HG02610 (cell line): ENCODE results near the gene IGFL2.
"Not testable (repeated sequence)": the region's sequence is repeated elsewhere in the genome, so short reads cannot be mapped to it uniquely, and the experiment has no call there.

Experiments
- ATAC-seq: cut with Tn5 transposase; IDR thresholded peaks from one replicate; pipeline ENCODE4 v1.9.1; 2021; ENCODE audit warnings: mild to moderate bottlenecking, moderate library complexity; ENCODE audit not compliant: unreplicated experiment

IGFL2 gene

DNA sequence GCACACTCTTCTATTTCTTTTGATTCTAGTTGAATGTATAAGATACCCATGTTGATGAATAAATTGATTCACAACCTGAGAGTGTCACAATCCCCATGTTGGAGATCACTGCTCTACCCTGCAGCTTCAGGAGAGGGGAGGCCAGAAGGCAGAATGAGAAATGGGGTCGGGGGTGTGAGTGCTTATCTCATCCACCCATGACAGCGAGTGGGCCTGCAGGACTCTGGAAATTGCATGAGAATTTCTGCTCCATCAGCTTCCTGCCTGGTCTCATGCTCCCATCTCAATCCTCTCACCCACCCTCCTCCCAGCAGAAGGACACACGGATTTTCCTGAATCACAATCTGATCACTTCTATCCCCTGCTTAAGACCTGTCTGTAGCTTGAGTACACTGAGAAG is 58.6 kb downstream of the IGFL2 start:
- no peak for ATAC-seq

DNA sequence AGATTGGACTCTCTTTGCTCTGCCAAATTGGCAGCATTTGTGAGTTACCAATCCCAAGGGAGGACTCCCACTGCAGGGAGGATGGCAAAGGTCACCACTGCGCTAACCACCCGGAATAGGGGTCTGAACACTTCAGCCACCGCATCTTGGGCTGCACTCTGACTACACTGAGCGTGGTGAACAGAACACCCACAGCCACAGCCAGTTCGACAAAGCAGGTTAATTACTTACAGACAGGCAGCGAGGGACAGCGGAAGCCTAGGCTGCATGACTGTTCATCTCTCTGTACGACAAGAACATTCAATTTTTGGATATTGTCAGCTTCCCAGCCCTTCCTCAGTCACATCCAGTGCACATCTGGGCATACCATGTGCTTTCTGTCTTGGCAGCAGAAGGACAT is 59.8 kb downstream of the IGFL2 start:
- ATAC-seq = not testable (repeated sequence)

DNA sequence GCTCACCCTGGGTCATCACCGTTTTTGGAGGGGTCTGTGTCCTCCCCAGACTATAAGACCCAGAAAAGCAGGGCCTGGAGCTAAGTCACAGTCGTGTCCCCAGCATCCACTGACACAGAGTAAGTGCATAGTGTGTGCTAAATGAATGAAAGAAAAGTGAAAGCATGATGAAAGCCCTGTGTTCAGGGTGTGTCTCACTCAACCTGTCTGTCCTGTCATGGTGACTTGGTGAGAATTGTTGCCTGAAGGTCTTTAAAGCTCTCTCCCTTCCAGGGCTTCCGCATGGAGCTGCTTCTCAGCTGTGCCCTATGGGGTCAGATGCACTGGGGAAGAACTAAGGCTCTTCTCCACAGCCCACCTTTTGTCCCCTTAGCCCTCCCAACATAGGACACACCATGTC is 61.0 kb downstream of the IGFL2 start:
- no peak for ATAC-seq

DNA sequence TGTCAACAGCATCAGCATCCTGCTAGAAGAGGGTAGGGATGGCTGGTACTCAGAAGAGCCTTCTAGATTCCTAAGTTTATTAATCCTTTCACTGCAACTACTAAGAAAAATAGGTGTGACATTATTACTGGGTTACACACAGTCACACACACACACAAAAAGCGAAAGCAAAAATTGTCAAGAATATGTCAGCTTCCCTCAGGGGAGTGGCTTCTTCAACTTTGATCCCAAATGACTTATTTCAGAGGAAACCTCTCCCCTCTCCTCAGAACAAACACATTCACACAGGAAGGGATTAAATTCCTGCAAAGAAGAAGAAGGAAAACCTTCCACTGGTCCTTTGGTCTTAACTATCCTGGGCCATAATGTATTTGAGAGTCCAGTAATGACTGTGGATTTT is 61.4 kb downstream of the IGFL2 start:
- ATAC-seq = no peak

DNA sequence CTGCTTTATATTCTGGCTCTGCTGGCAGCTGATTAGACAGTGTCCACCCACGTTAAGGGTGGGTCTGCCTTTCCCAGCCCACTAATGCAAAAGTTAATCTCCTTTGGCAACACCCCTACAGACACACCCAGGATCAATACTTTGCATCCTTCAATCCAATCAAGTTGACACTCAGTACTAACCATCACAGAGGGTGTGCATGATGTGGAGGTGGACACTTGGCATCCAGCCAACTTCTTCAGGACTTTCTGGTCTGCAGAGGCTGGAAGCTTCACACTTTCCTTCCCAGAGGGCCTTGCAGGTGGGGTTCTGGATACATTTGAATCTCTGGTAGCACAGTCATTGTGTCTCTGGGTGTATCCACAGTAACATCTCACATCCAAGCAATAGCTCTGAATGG is 62.6 kb downstream of the IGFL2 start:
- no peak for ATAC-seq
